Lower leg skin (tissue), 4 donors: ENCODE data around the gene FAM43A. TPM values are rescaled to one million over a fixed set of nuclear protein-coding genes. Genes with fewer than 3 reads are reported as not detected.

Experiments
- DNase-seq, 2 donors: peaks; one replicate each; pipeline ENCODE4 v3.0.0-alpha.2; 2019; ENCODE audit warnings: low spot score in 2 of 2
- H3K4me3 ChIP-seq: fragments of 200-600 bp; sonication (generic); 2 replicates; pipeline ENCODE4 v1.5.1; 2017; ENCODE audit warnings: mild to moderate bottlenecking, low read depth; ENCODE audit not compliant: poor library complexity, severe bottlenecking
- CTCF ChIP-seq, 3 donors: fragments of 450-650 bp; IDR thresholded peaks; one replicate each; pipeline ENCODE4 v1.5.1; 2016; ENCODE audit warnings: antibody characterized with exemption in 3 of 3, mild to moderate bottlenecking in 3 of 3, moderate library complexity in 2 of 3
- POLR2A ChIP-seq, 2 donors: fragments of 450-650 bp; IDR thresholded peaks; one replicate each; pipeline ENCODE4 v1.6.1; 2016 to 2017; ENCODE audit warnings: antibody characterized with exemption in 2 of 2, mild to moderate bottlenecking in 1 of 2, moderate library complexity in 1 of 2
- WGBS, 2 donors: methylation state at CpG; one replicate each; pipeline ENCODE4 v1.1.5; 2018; 5-methylcytosine and 5-hydroxymethylcytosine counted together
- intact Hi-C: fragments of 100-400 bp; cut with DNase I; formaldehyde crosslinking; loops from one replicate; pipeline ENCODE4 v1.15.0; 2023; ENCODE audit warnings: low total_unique reads
- total RNA-seq, 4 donors: library from RNA; depleted of rRNA; stranded (reverse); fragments of >200 nt; gene quantifications; one replicate each; pipeline ENCODE4 v1.1.0, GENCODE V29; 2016

FAM43A gene
- total RNA-seq, 4 donors from 2014 or later = 56.0 to 104 (median 77.1) TPM

GRCh38 chr3:194676471-194676870, 9.2 kb upstream of the FAM43A start:
- intact Hi-C loops = no loop called here
- no peak overlapping the region for H3K4me3 ChIP-seq
- TF ChIP-seq CTCF (IDR thresholded peaks at IDR 0.05) (no peak), POLR2A (IDR thresholded peaks at IDR 0.05) (no peak)
- 87 to 89% methylated on average over 1 of the region's 1 CpG for WGBS, 2 donors
- DNase-seq = no peak

- no peak overlapping the region for H3K4me3 ChIP-seq
- intact Hi-C loops = loop anchor here (5.0 kb wide), 1 partner anchor 426 kb away; no protein-coding TSS in a partner anchor
- no peak for TF ChIP-seq CTCF (IDR thresholded peaks at IDR 0.05)
- TF ChIP-seq POLR2A (IDR thresholded peaks at IDR 0.05) = no peak
- DNase-seq = no peak
- 78 to 88% methylated on average over 11 of the region's 11 CpGs for WGBS, 2 donors
These were observed 4.6 kb upstream of the FAM43A start for GRCh38 chr3:194680888-194681615.

GRCh38 chr3:194682189-194682693, 3.4 kb upstream of the FAM43A start:
- no peak overlapping the region for H3K4me3 ChIP-seq
- intact Hi-C loops = loop anchor here (5.0 kb wide), 1 partner anchor 425 kb away; no protein-coding TSS in a partner anchor
- TF ChIP-seq POLR2A (IDR thresholded peaks at IDR 0.05) = no peak
- no peak for TF ChIP-seq CTCF (IDR thresholded peaks at IDR 0.05)
- DNase-seq = no peak
- WGBS, 2 donors = 25 to 26% methylated on average over 4 of the region's 4 CpGs

GRCh38 chr3:194682694-194683310, 2.9 kb upstream of the FAM43A start:
- no peak overlapping the region for H3K4me3 ChIP-seq
- intact Hi-C loops = loop anchor here (5.0 kb wide), 1 partner anchor 424 kb away; no protein-coding TSS in a partner anchor
- TF ChIP-seq POLR2A (IDR thresholded peaks at IDR 0.05) = no peak
- peak in 1 of 3 donors; percentile 92 for TF ChIP-seq CTCF (IDR thresholded peaks at IDR 0.05)
- DNase-seq = peak; percentile 77 to 94
- WGBS, 2 donors = 10 to 24% methylated on average over 8 to 14 of the region's 14 CpGs

- WGBS, 2 donors = 75 to 82% methylated on average over 2 of the region's 2 CpGs
- TF ChIP-seq POLR2A (IDR thresholded peaks at IDR 0.05) (no peak), CTCF (IDR thresholded peaks at IDR 0.05) (no peak)
- no peak for DNase-seq
- intact Hi-C loops = loop anchor here (5.0 kb wide), 1 partner anchor 424 kb away; no protein-coding TSS in a partner anchor
- H3K4me3 ChIP-seq = no peak overlapping the region
These were observed 2.3 kb upstream of the FAM43A start for GRCh38 chr3:194683380-194683779.
